EL (cell line): ENCODE data around the gene MCM3AP.
"Not testable (repeated sequence)": the region's sequence is repeated elsewhere in the genome, so short reads cannot be mapped to it uniquely, and the experiment has no call there.

ENCODE experiments used
- DNase-seq: peaks from one replicate; pipeline ENCODE4 v3.0.0-alpha.2; 2016

Gene MCM3AP

DNA sequence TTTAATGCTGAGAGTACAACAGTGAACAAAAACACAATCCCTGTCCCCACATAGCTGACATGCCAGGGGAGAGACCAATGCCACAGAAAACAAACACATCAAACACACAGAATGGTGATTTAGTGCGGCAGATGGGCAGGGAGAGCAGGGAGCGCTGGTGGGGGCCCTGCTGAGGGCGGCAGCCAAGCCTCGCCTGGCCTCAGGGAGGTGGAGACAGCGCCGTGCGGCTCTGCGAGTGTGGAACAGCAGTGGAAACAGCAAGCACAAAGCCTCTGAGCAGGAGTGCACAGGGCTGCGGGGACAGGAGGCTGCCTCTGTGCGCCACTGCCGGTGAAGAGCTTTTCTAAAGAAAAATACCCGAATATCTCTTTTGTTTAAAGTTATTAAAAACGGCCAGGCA, 17.0 kb downstream of the MCM3AP start:
- DNase-seq = no peak

DNA sequence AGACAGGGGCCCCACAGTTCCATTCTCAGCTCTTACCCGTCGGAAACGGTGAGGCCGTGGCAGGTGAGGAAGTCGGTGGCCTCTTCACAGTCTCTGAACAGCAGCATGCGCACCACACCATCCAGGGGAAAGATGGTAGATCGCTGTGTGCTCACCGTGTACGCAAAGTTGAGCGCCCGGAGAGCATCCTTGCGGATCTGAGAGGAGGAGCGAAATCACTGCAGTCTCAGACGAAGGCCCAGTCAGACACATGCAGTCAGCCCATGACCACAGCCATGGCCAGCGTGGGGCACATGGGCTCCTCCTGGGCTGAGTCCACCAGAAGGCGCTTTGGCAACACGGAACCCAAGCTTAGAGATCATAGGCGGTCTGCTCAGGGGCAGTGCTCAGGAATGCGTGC, 18.5 kb downstream of the MCM3AP start:
- no peak for DNase-seq

DNA sequence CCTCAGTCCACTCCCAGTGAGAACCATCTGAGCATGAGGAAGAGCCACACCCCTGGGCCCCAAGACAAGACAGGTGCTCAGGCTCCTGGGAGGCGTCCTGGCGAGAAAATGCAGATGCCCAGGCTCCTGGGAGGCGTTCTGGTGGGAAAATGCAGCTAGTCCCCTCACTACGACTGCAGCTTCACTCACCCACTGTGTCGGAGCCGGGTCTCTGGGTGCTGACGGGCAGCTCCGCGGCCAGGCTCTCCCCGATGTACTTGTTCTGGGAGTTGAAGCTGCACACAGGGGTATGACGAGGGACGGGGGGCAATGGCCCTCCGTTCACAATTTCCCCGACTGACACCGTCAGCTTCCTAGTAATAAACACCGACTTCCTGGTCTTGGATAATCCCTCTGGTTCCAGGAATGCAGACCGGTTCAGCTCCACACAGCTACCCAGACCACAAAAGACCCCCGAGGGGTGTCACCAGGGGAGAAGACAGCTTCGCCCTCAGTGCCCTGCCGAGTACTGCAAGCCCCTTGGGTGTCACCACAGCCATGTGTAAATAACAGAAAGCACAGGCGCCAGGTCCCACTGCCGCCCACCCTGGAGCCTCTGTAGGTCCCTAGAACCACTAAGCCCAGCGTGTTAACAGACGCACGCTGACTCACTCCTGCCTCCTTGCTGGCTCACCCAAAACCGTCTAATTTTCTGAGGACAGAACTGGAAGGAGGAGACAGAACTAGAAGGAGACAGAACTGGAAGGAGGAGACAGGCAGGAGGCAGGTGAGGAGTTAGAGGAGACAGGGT, 19.5 kb downstream of the MCM3AP start:
- DNase-seq = no peak

DNA sequence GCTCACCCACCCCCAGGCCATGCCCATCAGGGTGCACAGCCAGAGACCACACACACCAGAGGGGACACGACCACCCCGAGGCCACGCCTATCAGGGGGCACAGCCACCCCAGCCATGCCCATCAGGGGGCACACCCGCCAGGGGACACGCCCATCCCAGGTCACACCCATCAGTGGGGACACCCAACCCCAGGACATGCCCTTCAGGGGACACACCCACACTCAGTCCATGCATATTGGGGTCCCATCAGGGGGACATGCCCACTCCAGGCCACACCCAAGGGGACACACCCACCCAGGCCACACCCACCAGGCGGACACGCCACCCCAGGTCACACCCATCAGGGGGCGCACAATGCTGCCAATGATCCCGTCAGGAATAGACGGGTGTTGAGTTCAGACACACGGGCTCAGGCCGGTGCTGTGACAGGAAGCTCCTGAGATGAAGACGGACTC, 20.7 kb downstream of the MCM3AP start:
- DNase-seq = no peak

DNA sequence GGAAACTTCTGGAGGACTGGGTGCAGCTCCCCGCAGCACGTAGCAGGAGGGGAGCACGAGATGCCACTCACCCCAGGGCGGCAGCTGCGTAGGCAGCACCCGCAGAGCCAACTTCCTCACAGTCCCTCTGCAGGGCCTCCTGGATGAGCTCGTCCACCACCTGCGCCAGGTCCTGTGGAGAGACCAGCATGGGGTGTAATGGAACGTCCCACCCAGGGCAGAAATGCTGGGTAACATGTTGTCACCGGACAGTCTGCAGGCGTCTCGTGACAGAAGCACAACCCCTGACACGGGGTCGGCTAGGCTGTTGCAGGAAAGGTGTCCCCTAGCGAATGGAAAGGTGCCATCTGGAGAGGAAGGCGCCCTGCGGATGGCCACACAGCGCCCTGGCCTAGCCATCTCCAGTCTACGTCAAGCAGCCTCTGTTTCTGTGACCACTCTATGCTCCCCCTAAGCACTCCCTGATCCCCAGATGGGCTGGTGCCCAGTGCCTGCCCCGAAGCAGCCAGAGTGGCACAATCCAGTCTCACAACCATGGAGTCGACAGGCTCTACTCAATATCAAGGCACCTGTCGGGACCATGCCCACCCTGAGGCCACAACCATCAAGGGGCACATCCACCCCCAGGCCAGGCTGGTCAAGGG, 21.2 kb downstream of the MCM3AP start:
- DNase-seq = no peak

DNA sequence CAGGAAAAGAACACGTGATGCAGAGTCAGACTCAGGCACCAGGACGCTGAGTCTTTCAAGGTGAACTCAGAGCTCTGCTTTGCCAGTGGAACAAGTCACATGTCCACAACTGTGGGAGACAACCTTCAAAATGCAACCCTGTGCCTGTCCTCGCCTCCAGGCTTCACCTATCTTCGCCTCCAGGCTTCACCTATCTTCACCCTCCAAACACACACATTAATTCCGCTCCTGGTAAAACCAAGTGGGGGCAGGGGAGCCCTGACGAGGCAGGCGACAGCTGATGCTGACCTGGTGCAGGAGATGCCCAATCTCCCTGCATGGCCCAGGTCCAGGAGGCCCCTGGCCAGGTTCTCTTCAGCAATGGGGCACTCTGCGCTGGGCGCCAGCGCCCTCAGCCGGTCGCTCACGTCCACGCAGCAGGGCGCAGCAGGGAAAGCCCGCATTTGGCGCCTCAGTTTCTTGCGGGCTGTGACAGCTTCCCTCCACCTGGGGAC, 28.9 kb downstream of the MCM3AP start:
- DNase-seq = no peak

DNA sequence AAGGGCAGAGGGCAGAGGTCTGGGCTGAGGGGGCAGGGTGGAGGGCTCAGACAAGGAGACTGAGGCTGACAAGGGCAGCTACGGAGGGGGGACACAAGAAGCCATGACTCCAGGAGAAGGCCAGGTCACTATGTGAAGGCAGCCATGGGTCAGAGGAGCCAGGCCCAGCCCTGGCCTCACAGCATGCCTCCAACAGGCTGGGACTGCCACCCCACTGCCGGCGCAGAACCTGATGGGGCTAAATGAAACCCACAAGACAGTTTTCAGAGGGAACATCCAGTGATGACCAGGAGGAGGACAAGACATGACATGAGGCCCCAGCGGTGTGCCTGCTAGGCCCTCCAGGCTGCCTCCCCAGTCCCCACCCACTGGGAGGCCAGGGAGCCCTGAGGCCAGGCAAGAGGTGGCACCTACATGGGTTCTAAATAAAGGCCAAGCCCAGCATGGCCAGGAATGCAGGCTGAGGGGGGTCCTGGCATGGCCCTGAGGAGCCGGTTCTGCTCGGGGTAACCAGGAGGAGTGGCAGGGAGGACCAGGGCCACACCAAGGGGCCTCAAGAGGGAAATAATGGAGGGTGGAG, 29.6 kb downstream of the MCM3AP start:
- DNase-seq = no peak

DNA sequence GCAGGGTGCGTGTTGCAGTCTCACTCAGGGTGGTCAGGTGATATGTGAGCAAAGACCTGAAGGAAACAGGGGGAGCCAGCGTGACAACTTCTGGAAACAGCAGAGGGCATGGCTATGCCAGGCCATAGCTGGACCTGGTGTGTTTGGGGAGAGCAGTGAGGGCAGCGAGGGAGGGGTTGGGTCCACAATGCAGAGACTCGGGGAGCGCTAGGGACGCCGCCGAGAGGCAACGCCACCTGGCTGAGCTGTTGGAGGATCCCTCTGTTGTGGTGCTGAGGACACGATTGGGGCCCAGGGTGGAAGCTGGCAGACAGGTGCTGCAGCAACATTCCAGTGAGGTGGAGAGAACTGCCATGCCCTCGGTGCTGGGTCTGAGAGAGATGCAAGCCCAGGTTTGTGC, 30.2 kb downstream of the MCM3AP start:
- DNase-seq = no peak

DNA sequence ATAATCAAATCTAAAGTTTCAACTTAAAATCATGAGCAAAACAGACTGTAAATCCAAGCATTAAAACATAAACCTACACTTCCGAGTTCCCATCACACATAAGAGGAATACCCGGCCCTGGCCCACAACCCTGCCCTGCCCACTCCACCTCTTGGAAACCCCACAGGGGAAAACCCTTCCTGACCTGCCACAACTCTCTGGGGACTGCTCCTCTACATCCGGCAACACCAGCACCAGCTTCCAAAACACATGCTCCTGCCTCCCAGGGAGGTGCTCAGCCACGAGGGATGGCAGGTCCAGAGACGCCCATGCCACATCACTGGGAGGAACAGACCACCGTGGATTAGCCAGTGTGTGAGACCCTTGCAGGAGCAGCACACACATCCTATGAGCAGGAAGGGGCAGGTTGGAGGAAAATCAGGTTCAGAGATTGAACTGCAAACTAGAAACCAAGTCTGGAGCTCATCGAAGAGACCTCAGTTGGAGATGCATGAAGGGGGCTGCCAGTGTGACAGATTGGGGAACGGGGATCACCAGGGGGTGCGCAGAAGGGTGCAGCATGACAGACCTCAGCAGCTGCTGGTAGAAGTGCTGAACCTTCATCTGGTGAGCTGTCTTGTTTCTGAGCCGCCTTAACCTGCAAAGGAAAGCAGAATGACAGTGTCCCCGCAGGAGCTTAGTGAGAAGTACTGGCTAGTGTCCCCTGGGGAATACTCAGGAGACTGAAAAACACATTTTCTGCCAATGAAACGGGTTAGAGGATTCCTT, 31.0 kb downstream of the MCM3AP start:
- DNase-seq = no peak

DNA sequence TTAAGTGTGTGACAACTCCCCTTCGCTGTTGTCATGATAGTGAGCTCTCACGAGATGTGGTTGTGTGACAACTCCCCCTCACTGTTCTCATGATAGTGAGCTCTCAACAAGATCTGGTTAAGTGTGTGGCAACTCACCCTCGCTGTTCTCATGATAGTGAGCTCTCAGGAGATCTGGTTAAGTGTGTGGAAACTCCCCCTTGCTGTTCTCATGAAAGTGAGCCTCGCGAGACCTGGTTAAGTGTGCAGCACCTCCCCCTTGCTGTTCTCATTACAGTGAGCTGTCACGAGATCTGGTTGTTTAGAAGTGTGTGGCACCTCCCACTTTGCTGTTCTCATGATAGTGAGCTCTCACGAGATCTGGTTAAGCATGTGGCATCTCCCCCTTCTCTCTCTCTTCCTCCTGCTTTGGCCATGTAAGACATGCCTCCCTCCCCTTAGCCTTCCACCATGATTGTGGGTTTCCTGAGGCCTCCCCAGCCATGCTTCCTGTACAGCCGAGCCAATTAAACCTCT, 31.7 kb downstream of the MCM3AP start:
- DNase-seq = no peak

DNA sequence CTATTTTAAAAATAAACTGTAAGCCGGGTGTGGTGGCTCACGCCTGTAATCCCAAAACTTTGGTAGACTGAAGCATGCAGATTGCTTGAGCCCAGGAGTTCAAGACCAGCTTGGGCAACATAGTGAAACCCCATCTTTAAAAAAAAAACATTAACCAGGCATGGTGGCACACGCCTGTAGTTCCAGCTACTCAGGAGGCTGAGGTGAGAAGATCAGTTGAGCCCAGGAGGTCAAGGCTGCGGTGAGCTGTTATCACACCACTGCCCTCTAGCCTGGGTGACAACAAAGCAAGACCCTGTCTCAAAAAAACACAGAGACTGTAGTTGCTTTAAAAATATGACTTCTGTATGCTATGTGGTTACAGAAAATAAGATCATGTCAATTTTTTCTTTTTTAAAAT, 32.6 kb downstream of the MCM3AP start:
- no peak for DNase-seq

DNA sequence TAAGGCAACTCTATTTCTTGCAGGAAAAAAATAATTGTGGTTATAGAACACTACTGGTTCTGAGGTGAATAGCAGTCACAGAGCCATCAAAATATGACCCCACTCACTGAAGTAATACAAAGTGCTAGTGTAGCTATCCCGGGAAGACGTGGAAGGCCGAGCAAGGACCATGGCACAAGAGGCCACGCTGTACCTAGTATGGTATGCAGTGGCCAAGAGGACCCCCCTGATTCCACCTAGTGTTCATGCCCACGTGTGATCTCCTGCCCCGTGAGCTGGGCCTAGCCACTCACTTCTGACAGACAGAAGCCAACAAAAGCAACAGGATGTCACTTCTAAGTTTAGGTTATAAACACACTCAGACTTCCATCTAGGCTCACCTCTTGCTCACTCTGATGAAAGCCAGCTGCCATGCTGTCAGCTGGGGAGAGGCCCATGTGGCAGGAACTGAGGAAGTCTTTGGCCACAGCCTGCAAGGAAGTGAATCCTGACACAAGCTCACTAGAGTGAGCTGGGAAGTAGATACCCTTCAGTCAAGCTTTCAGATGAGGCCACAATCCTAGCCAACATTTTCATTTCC, 35.2 kb downstream of the MCM3AP start:
- DNase-seq = no peak

DNA sequence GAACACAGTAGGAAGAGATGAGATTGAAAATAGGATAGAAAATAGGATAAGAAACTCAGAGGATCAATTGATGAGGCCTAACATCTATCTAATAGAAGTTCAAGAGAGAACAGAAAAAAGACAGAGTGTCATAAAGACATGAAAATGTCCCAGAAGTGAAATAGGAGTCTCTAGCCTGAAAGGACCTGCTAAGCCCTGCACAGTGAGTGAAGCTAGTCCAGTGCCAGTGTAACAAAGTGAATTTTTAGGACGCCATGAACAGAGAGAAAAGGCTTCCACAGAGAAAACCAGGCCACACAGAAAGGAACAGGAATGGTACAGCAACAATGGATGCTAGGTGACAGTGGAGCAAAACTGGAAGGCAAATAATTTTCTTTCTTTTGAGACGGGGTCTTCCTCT, 36.6 kb downstream of the MCM3AP start:
- DNase-seq = no peak

DNA sequence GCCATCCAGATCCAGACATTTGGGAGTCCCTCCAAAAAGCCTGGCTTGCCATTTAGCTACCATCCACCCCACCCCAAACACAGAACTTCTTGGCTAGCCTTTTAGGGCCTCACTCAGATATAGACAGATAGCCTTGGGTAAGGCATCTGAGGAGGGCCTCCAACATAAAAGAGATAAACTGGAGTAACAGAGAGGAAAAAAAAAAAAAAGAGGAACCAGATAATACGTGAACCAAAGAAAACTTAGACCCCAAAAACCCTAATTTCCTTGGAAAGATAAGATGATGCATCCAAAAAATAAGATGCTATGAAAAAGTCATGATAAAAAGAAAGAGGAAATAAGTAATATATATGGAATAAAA, 37.0 kb downstream of the MCM3AP start:
- no peak for DNase-seq

DNA sequence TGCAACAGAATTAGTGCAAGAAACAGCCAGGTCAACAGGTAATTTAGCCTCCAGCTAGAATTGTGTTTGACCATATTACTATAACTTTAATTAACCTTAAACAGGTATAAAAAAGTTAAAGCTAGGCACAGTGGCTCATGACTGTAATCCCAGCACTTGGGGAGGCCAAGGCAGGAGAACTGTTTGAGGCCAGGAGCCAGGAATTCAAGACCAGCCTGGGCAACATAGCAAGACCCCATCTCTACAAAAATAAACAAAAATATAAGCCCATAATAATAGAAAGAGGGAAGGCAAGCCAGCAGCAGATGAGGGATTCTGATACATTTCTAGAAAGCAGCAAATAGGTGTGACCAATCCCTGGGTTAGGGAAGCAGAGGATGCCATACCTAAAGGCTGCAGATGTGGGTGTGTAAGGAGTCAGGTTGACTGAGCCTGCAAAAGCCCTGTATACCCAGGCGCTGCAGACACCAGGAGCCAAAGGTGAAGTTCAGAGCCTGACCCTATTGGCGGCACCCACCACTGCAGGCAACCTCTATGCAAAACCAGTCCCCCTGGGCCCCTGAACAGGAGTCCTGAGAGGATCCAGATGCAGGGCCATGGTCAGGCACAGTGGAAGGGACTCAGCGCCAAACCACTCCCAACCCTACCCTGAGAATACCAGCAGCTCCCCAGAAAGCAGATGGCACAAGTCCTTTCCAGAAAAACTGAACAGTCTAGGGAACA, 37.6 kb downstream of the MCM3AP start:
- DNase-seq = no peak

DNA sequence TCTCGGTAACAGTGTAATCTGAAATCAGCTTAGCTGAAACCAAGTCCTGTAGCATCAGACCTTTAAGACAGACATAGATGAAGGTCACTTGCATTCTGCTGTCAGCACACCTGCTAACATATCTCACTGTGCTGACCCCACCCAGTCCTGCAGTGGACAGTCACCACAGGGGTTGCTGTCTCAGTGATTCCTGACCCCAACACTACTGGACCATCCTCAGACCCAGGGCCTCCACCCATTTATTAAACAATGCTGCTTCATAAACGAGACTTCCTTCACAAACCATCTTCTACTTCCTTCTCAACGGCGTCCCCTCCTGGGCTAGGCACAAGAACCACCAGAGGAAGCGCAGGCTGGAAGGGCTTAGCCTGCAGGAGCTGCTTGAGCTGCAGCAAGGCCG, 39.1 kb downstream of the MCM3AP start:
- DNase-seq = no peak

DNA sequence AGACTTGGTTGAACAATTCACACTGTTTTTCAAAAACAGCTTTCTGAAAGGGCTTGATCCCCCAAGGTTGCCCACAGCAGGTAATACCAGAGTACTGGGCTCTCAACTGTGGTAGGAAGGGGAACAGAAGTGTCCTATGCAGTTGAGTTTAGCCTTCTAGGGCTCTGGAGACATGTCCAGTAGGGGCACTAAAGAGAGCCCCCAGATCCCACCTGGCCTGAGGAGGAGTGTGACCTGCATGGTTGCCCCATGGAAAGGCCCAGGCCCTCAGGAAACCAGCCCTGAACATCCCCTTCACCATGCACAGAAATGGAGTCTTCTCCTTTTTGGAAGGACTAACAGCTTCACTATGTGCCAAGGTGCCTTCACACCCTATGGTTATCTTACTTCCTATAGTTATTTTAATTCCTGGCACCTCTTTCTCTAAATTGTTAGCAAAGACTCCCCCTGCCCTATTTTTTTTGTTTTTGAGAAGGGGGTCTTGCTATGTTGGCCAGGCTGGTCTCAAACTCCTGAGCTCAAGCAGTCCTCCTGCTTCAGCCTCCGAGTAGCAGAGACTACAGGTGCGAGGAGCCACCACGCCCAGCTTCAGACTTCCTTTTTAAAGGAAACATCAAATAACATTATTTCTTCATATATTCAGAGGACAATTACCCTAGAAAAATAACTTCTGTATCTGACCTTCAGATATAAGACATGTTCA, 40.0 kb downstream of the MCM3AP start:
- no peak for DNase-seq

DNA sequence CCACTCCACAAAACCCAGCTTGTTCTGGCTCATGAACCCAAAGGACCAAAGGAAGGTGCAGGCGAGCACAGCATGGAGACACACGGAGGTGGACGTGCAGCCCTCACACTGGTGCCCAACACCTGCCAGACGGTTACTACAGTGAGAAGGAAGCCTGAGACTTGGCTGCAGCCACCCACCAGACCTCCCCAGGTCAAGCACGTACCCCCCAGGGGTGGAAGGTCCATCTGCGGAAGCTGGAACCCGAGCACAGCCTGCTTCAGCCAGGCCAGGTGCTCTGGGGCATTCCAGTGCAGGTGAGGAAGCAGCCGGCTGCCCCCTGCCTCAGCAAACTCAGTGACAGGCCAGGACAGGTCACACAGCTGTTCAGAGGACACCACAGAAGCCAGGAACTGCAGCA, 40.8 kb downstream of the MCM3AP start:
- no peak for DNase-seq

DNA sequence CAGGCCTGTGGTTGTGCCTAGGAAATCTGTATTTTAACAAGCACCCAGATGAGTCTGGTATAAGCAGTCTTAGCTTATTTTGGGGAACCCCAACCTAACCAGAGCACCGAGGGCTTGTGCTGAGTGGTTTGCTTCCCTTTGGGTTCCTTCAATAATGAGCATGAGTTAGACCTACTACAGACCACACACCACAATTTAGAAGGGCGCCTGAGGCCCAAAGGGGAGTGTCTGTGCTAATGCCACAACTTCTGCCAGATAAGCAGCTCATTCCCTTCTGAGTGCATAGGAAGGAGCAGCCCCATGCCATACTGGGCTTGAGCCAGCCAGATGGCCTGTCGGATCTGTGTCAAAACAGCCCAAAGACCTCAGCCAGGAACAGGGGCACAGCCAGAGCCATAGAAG, 41.5 kb downstream of the MCM3AP start:
- no peak for DNase-seq

DNA sequence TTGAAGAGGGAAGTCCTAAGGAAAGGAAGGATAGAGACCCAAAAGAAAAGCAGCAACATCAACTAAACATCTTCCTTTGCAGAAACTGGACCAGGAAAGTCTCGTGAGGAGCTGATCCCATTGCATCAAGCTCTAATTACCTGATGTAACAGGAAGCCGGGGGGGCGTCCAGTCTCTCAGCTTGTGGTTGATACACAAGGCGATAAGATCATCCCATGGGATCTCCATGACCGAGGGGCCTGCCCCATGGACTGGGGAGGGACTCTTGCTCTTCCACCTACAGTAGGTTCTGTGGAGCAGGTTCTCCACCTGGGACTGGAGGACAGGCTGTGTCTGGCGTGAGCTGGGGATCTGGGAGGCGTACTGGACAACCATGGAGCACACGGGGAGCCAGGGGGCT, 42.1 kb downstream of the MCM3AP start:
- no peak for DNase-seq

DNA sequence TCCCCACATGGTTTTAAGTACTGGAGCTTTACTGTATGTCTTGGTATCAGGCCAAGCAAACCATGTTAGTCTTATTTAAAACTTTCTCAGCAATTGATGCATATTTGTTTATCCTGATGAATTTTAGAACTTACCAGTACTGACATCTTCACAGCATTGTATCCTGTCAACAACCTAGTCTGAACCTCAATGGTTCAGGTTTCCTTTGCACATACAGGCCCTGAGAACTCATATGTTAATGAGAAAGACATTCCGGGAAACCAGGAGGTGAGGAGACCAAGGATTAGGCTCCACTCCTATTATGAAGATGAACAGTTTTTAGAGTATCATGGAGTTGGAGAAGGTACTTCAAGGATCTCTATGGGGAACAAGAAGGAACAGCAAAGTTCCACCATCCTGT, 43.8 kb downstream of the MCM3AP start:
- not testable (repeated sequence) for DNase-seq
